ENCODE measurements around the gene TUBB2B.
"Not testable (repeated sequence)": the region's sequence is repeated elsewhere in the genome, so short reads cannot be mapped to it uniquely, and the experiment has no call there.

TUBB2B gene

DNA sequence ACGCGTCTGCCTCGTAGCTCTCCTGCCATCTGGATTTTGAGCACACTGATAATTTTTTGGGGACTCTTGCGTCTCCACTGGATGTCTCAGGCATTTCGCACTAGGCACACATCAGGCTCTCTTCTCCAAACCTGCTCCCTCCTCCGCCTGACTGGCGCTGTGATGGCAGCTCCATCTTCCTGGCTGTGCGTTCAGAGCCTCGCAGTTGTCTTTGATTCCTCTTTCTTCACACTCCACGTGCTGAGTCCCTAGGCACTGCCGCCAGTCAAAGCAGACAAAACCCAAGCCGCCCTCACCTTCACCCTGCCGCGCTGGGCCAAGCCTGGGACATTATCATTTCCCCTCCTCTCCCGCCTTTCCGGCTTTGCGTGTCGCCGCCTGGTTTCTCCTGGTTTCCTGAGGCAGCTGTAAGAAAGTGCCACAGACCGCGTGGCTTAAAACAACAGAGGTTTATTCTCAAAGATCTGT is 32.1 kb upstream of the TUBB2B start:
- in situ Hi-C loops (cut with MboI; ENCODE audit: low pct_unique_long_range_greater_than_20kb, low sequenced_read_pairs), result loop anchor here (10.0 kb wide), 1 partner anchor 135 kb away; no protein-coding TSS in a partner anchor
- peak; percentile 62 for DNase-seq

DNA sequence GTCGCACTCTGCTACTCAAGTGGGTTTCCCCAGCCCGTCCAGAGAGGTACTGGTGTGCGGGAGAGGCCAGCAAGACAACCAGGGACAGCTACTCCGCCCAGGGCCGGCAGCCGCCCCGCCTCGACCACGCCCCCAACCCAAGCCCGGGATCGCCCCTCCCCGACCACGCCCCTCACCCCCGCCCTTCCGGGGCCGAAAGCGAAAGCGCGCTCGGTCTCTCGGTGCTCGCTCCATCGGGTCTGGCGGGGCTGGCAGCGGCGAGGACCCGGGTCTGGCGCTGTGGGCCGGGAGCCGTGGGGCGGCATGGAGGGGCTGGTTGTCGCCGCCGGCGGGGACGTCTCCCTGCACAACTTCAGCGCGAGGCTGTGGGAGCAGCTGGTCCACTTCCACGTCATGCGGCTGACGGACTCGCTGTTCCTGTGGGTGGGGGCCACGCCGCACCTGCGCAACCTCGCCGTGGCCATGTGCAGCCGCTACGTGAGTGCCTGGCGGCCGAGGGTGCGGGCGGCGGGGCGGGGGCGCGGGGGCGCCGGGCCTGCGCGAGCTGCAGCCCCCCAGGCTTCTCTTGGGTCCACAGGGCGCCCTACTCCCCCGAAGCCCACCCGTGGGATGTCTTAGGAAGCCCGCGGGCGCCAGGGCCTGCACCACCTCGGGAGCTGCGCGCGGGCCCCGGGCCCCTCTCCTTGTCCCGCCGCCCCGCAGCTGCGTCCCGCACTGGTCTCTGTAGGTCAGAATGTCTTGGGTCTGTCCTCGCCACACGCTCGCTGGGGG is 31.5 kb upstream of the TUBB2B start, which contains the start of gene PSMG4:
Gene PSMG4 (plus strand): TSS at position 228 of the 771 bp plus-strand sequence. CDS start 76 bp downstream, at position 304.
- DNase-seq, result peak; percentile 77
- in situ Hi-C loops (cut with MboI; ENCODE audit: low pct_unique_long_range_greater_than_20kb, low sequenced_read_pairs), result loop anchor here (10.0 kb wide), 1 partner anchor 134 kb away; no protein-coding TSS in a partner anchor

DNA sequence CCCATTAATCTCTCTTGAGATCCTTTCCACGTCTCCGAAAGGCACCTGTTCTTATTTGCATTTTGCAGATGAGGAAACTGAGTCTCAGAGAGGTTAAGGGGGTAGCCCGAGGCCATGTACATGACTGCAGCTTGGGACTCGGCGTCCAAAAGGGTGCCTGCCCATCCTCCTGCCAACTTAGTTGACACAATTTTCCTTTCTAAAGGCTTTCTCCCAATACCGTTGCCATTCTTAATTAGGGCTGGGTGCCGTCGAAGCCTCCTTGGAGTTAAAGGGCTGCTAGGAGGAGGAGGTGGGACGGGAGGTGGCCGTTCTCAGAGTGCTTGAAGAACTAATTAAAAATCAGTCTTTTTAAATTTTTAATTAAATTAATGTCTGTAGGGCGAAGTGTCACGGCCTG is 30.7 kb upstream of the TUBB2B start:
- DNase-seq, result no peak
- in situ Hi-C loops (cut with MboI; ENCODE audit: low pct_unique_long_range_greater_than_20kb, low sequenced_read_pairs), result loop anchor here (10.0 kb wide), 1 partner anchor 133 kb away; no protein-coding TSS in a partner anchor

DNA sequence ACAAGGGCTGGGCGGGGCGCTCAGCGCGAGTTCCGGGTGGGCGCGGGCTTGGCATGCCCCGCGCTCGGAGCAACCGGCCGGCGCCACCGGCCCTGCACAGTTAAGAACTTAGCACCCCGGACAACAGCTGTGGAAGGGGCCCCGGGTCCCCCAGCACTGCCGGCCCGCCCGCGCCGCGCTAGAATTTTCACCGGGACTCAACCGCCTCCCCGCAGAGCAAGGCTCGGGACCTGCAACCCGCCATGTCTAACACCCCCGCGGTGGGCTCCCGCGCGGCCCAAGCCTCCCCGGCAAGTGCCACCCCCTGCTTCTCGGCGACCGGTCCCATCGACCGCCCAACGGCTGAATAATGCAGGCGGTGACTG is 26.1 kb upstream of the TUBB2B start:
- in situ Hi-C loops (cut with MboI; ENCODE audit: low pct_unique_long_range_greater_than_20kb, low sequenced_read_pairs), result loop anchor here (10.0 kb wide), 1 partner anchor 129 kb away; no protein-coding TSS in a partner anchor
- DNase-seq, result no peak

- no peak for DNase-seq
- in situ Hi-C loops (cut with MboI; ENCODE audit: low pct_unique_long_range_greater_than_20kb, low sequenced_read_pairs), result loop anchor here (10.0 kb wide), 1 partner anchor 128 kb away; no protein-coding TSS in a partner anchor
Measured at GRCh38 chr6:3252861-3253596, 25.6 kb upstream of the TUBB2B start.

- DNase-seq, result no peak
- in situ Hi-C loops (cut with MboI; ENCODE audit: low pct_unique_long_range_greater_than_20kb, low sequenced_read_pairs), result loop anchor here (10.0 kb wide), 1 partner anchor 128 kb away; no protein-coding TSS in a partner anchor
Measured at GRCh38 chr6:3252369-3252768, 24.9 kb upstream of the TUBB2B start.

DNA sequence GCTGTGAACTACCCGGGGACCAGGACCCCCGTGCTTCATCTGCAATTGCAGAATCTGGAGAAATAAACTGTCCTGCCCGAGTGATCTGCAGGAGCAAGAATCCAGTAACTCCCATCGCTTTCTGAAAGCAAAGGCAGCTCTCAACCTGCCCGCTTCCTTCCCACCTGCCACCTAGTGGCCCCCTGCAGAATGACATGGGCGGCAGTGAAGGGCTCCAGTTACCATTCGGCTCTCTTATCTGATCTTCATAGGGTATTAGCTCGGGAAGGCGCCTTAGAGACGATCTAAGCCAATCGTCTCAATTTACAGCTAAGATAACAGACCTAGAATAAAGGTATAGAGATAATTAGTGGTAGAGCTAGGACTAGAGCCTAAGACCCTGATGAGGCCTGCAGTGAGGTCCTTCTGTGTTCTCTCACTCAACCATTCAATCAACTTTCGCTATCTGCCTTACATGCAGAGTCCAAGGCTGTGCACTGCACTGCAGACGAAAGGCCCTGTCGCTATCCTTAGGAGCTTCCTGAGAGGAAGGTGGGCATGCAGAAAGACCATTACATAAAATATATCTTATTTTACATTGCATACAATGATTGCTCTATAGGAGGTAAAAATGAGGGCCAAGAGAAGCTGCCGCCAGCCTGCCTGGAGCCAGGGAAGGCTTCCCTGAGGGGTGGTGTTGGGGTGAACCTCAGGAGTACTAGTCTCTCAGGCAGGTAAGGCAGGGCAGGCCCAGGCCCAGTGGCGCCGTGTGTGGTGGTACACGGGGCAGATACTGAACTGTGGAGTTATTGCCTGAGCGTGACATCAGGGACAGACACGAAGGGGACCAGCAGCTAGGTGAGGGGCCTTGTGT is 24.2 kb upstream of the TUBB2B start:
- DNase-seq, result peak; percentile 90
- in situ Hi-C loops (cut with MboI; ENCODE audit: low pct_unique_long_range_greater_than_20kb, low sequenced_read_pairs), result loop anchor here (10.0 kb wide), 1 partner anchor 127 kb away; no protein-coding TSS in a partner anchor

GRCh38 chr6:3250231-3250675 is 22.8 kb upstream of the TUBB2B start:
- in situ Hi-C loops (cut with MboI; ENCODE audit: low pct_unique_long_range_greater_than_20kb, low sequenced_read_pairs), result loop anchor here (10.0 kb wide), 1 partner anchor 125 kb away; no protein-coding TSS in a partner anchor
- DNase-seq, result no peak

DNA sequence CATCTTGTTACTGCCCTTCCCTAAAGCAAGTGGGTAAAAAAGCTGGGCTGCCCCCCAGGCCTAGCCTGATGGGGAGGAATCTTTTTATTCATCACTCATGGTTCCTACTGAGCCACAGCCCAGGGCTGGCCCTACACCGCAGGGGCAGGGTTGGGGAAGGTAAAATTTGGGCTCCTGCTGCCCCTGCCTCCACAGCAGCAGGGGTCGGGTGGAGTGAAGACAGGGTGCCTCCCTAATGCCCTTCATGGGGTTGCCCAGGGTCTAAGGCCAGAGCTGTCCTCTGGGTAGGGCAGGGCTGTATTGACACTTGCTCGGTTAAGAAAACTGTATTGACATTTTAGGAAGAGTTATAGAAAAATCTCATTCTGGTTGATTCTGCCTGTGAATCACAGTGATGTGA is 22.4 kb upstream of the TUBB2B start:
- in situ Hi-C loops (cut with MboI; ENCODE audit: low pct_unique_long_range_greater_than_20kb, low sequenced_read_pairs), result loop anchor here (10.0 kb wide), 1 partner anchor 125 kb away; no protein-coding TSS in a partner anchor
- DNase-seq, result no peak

- DNase-seq, result no peak
- in situ Hi-C loops (cut with MboI; ENCODE audit: low pct_unique_long_range_greater_than_20kb, low sequenced_read_pairs), result no loop called here
Measured at GRCh38 chr6:3247255-3248146, 20.0 kb upstream of the TUBB2B start.

DNA sequence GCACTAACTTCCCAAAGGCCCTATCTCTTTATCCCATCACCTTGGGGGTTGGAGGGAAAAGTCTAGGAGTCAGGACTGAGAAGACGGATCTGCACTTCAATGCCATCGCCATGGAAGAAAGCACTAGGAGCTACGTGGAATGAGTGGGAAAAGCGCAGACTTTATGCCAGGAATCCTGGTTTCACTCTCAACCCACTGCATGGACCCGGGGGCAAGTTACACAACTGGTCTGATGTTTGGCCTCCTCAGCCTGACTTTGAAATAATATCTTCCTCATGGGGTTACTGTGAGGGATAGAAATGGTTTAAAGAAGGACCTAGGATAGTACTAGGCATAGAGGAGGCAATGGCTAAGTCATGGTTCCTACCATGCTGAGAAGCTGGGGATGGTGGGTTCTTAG is 17.8 kb upstream of the TUBB2B start:
- no peak for DNase-seq
- in situ Hi-C loops (cut with MboI; ENCODE audit: low pct_unique_long_range_greater_than_20kb, low sequenced_read_pairs), result no loop called here

GRCh38 chr6:3244832-3245161 is 17.3 kb upstream of the TUBB2B start:
- in situ Hi-C loops (cut with MboI; ENCODE audit: low pct_unique_long_range_greater_than_20kb, low sequenced_read_pairs); DNase-seq: not testable (repeated sequence)

- no peak for DNase-seq
- in situ Hi-C loops (cut with MboI; ENCODE audit: low pct_unique_long_range_greater_than_20kb, low sequenced_read_pairs), result no loop called here
Measured at GRCh38 chr6:3244003-3244831, 16.8 kb upstream of the TUBB2B start.

DNA sequence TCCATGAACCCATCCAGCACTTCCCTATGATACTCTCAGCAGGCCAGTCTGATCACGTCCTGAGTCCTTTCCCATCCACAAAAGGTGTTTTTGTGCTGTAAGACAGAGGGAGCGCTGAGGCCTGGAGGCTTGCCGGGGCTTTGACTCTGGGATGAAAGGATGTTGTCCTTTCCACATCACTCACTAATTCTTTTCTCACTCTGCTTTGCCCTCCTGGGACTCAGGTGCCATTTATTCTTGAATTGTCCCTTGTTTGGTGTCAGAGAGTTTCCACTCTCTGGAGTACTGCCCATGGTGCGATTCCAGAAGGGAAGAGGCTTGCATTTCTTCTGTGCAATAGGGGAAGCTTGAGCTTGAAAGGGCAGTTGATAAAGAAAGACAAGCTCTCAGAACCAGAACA is 15.3 kb upstream of the TUBB2B start:
- no peak for DNase-seq
- in situ Hi-C loops (cut with MboI; ENCODE audit: low pct_unique_long_range_greater_than_20kb, low sequenced_read_pairs), result no loop called here

- DNase-seq, result not testable (repeated sequence)
Measured at GRCh38 chr6:3241745-3242144, 14.3 kb upstream of the TUBB2B start.

GRCh38 chr6:3240595-3240994 is 13.1 kb upstream of the TUBB2B start:
- in situ Hi-C loops (cut with MboI; ENCODE audit: low pct_unique_long_range_greater_than_20kb, low sequenced_read_pairs), result no loop called here
- DNase-seq, result no peak

More at GRCh38 chr6:3241745-3242144, 14.3 kb upstream of the TUBB2B start:
- in situ Hi-C loops (cut with MboI; ENCODE audit: low pct_unique_long_range_greater_than_20kb, low sequenced_read_pairs), result not testable (repeated sequence)
